Transverse colon (tissue), 4 donors: ENCODE data around the gene TECPR2. TPM values are rescaled to one million over a fixed set of nuclear protein-coding genes. Genes with fewer than 3 reads are reported as not detected.

Source experiments
- DNase-seq: peaks from one replicate; pipeline ENCODE4 v3.0.0-alpha.2; 2019
- H3K27ac ChIP-seq, 4 donors: fragments of 200-600 bp; sonication (generic); 2 replicates each; pipeline ENCODE4 v1.5.1; 2016 to 2018; ENCODE audit warnings: inconsistent platforms in 4 of 4
- H3K27me3 ChIP-seq: fragments of 200-600 bp; sonication (generic); 2 replicates; pipeline ENCODE4 v1.5.1; 2017; ENCODE audit warnings: inconsistent platforms
- H3K36me3 ChIP-seq, 4 donors: fragments of 200-600 bp; sonication (generic); 2 replicates each; pipeline ENCODE4 v1.5.1; 2017 to 2019; ENCODE audit warnings: inconsistent platforms in 4 of 4
- H3K4me1 ChIP-seq, 4 donors: fragments of 200-600 bp; sonication (generic); 2 replicates each; pipeline ENCODE4 v1.5.1; 2017 to 2020; ENCODE audit warnings: inconsistent platforms in 4 of 4
- H3K4me3 ChIP-seq, 4 donors: fragments of 200-600 bp; sonication (generic); 1 replicate in 1 of 4; 2 replicates in 3 of 4; pipeline versions ENCODE4 v1.5.1 to v1.6.1; 2017 to 2019; ENCODE audit warnings: inconsistent platforms in 4 of 4
- H3K9me3 ChIP-seq, 2 donors: fragments of 200-600 bp; sonication (generic); 2 replicates each; pipeline ENCODE4 v1.5.1; 2017 to 2019; ENCODE audit warnings: inconsistent platforms in 2 of 2
- CTCF ChIP-seq, 5 experiments: fragments of 200-600 bp in 3 of 5; fragments of 450-650 bp in 2 of 5; sonication (generic) in 3 of 5; IDR thresholded peaks; 1 replicate in 2 of 5; 2 replicates in 3 of 5; pipeline ENCODE4 v1.5.1; 2016 to 2017; ENCODE audit warnings: antibody characterized with exemption in 5 of 5, inconsistent platforms in 3 of 5, mild to moderate bottlenecking in 2 of 5, moderate library complexity in 1 of 5
- EP300 ChIP-seq: sonication (generic); formaldehyde crosslinking; IDR thresholded peaks from one replicate; pipeline ENCODE4 v1.6.1; 2017; ENCODE audit warnings: antibody characterized with exemption, low read depth
- POLR2A ChIP-seq: fragments of 450-650 bp; IDR thresholded peaks from one replicate; pipeline ENCODE4 v1.6.1; 2016; ENCODE audit warnings: antibody characterized with exemption, mild to moderate bottlenecking, moderate library complexity
- POLR2AphosphoS5 ChIP-seq, 3 donors: sonication (generic); formaldehyde crosslinking; IDR thresholded peaks; one replicate each; pipeline ENCODE4 v1.6.1; 2016; ENCODE audit warnings: antibody characterized with exemption in 3 of 3
- WGBS, 2 donors: methylation state at CpG; one replicate each; pipeline ENCODE4 v1.1.5; 2018; ENCODE audit warnings: low coverage in 1 of 2; 5-methylcytosine and 5-hydroxymethylcytosine counted together
- in situ Hi-C, 4 donors: fragments of 200-750 bp; cut with MboI; loops; one replicate each; pipeline versions ENCODE4 v1.15.0 to v1.15.1; 2017; ENCODE audit warnings: low sequenced_read_pairs in 3 of 4, low pct_ligation_motif_present in 1 of 4, low pct_unique_long_range_greater_than_20kb in 1 of 4
- intact Hi-C: fragments of 100-400 bp; cut with DNase I; formaldehyde crosslinking; loops from one replicate; pipeline ENCODE4 v1.15.1; 2023; ENCODE audit warnings: low total_unique reads
- total RNA-seq, 4 donors: library from RNA; depleted of rRNA; stranded (reverse); fragments of >200 nt; gene quantifications; one replicate each; pipeline ENCODE4 v1.1.0, GENCODE V29; 2016

The TECPR2 gene
- total RNA-seq, 4 donors from 2014 or later = 12.6 to 47.4 (median 17.9) TPM

GRCh38 chr14:102508774-102509745 lies 146.3 kb downstream of the TECPR2 start:
- no peaks in the 10 kb centered on the region for H3K9me3 ChIP-seq
- TF ChIP-seq POLR2AphosphoS5 (IDR thresholded peaks at IDR 0.05) (peak; percentile 39 to 60 (median 39)), EP300 (no peak), POLR2A (peak; percentile 2), CTCF (IDR thresholded peaks at IDR 0.05) (no peak)
- no peaks in the 10 kb centered on the region for H3K27me3 ChIP-seq
- H3K27ac ChIP-seq = peak overlapping the region; percentile 83 to 95 (median 92)
- H3K4me3 ChIP-seq = peak overlapping the region; percentile 2 to 69 (median 53)
- peaks cover 0 to 3% (median 0%) of the 10 kb centered on the region in 4 donors for H3K36me3 ChIP-seq
- H3K4me1 ChIP-seq = peaks cover 14 to 43% (median 28%) of the 10 kb centered on the region in 4 donors
- WGBS, 2 donors = 10% methylated on average over 47 of the region's 110 CpGs; no CpG with 5 or more reads in 1 of the 2 donors
- intact Hi-C loops (no loop called here), in situ Hi-C loops (loop anchor here in 1 of 4 donors (25.0 kb wide), 1 partner anchor 147 kb away; the partner anchor contains the start of genes CINP and TECPR2)
- peak; percentile 80 for DNase-seq

GRCh38 chr14:102509746-102510615 lies 147.2 kb downstream of the TECPR2 start, which contains the start of gene ANKRD9:
TSS of gene ANKRD9 (minus strand) at chr14:102509776. CDS start at chr14:102507889, 1,887 bp downstream.
- in situ Hi-C loops (loop anchor here in 1 of 4 donors (10.0 to 25.0 kb wide), 2 partner anchors 75 to 148 kb away; partner anchors contain the start of genes CINP and TECPR2), intact Hi-C loops (no loop called here)
- no peaks in the 10 kb centered on the region for H3K9me3 ChIP-seq
- peaks cover 0 to 3% (median 0%) of the 10 kb centered on the region in 4 donors for H3K36me3 ChIP-seq
- H3K4me3 ChIP-seq = peak within 1 kb of the TSS; percentile 47 to 69 (median 59)
- WGBS, 2 donors = 4 to 5% methylated on average over 5 to 51 of the region's 91 CpGs
- H3K4me1 ChIP-seq = peaks cover 14 to 40% (median 28%) of the 10 kb centered on the region in 4 donors
- DNase-seq = peak; percentile 97
- TF ChIP-seq POLR2A (peak; percentile 82), EP300 (no peak), CTCF (IDR thresholded peaks at IDR 0.05) (no peak), POLR2AphosphoS5 (IDR thresholded peaks at IDR 0.05) (peak; percentile 83 to 89 (median 88))
- H3K27ac ChIP-seq = peak within 1 kb of the TSS; percentile 91 to 95 (median 93)
- no peaks in the 10 kb centered on the region for H3K27me3 ChIP-seq

GRCh38 chr14:102510616-102511520 lies 148.1 kb downstream of the TECPR2 start:
- no peaks in the 10 kb centered on the region for H3K9me3 ChIP-seq
- H3K36me3 ChIP-seq = peaks cover 0 to 3% (median 0%) of the 10 kb centered on the region in 4 donors
- peak overlapping the region; percentile 91 to 95 (median 92) for H3K27ac ChIP-seq
- peak overlapping the region in 3 of 4 donors; percentile 47 to 69 (median 59) for H3K4me3 ChIP-seq
- 19 to 47% methylated on average over 3 to 19 of the region's 19 CpGs for WGBS, 2 donors
- peak; percentile 92 for DNase-seq
- intact Hi-C loops = no loop called here
- peaks cover 14 to 37% (median 28%) of the 10 kb centered on the region in 4 donors for H3K4me1 ChIP-seq
- H3K27me3 ChIP-seq = no peaks in the 10 kb centered on the region
- in situ Hi-C loops = loop anchor here in 1 of 4 donors (10.0 to 25.0 kb wide), 2 partner anchors 76 to 149 kb away; partner anchors contain the start of genes CINP and TECPR2
- TF ChIP-seq POLR2AphosphoS5 (IDR thresholded peaks at IDR 0.05) = peak; percentile 61 to 88 (median 87)
- TF ChIP-seq POLR2A = peak; percentile 90
- TF ChIP-seq CTCF (IDR thresholded peaks at IDR 0.05) = no peak
- no peak for TF ChIP-seq EP300
